Activated naive CD8-positive, alpha-beta T cell treated with anti-CD3 and anti-CD28 coated beads, Interleukin-2, amount 50 U/mL, for 24 hours (primary cell): ENCODE data around the gene LAMP5.
A peak's percentile ranks its signal among the peaks of the same experiment; 100 is the strongest.

ENCODE experiments used
- ATAC-seq: fragments of 150-1000 bp; cut with Tn5 transposase; one replicate; pipeline ENCODE4 v1.10.0; 2021
- DNase-seq: peaks from one replicate; pipeline ENCODE4 v3.0.0; 2021
- H3K27ac Mint-ChIP-seq: one replicate; pipeline ENCODE4 v1.8.0; 2021; ENCODE audit warnings: mild to moderate bottlenecking, mixed read lengths
- H3K27me3 Mint-ChIP-seq: one replicate; pipeline ENCODE4 v1.8.0; 2021; ENCODE audit warnings: mixed read lengths
- H3K36me3 Mint-ChIP-seq: one replicate; pipeline ENCODE4 v1.8.0; 2021; ENCODE audit warnings: low read depth, mixed read lengths
- H3K4me1 Mint-ChIP-seq: one replicate; pipeline ENCODE4 v1.8.0; 2021; ENCODE audit warnings: mixed read lengths
- H3K4me3 Mint-ChIP-seq: one replicate; pipeline ENCODE4 v1.8.0; 2021; ENCODE audit warnings: mild to moderate bottlenecking, moderate library complexity, mixed read lengths
- H3K9me3 Mint-ChIP-seq: one replicate; pipeline ENCODE4 v1.8.0; 2021; ENCODE audit warnings: mixed read lengths

The LAMP5 gene

GRCh38 chr20:9509246-9509645, 5.1 kb upstream of the LAMP5 start:
- H3K4me3 Mint-ChIP-seq: no peak overlapping the region
- no peaks in the 10 kb centered on the region for H3K36me3 Mint-ChIP-seq
- no peak for DNase-seq
- H3K27me3 Mint-ChIP-seq: peaks cover 53% of the 10 kb centered on the region
- H3K4me1 Mint-ChIP-seq: no peaks in the 10 kb centered on the region
- no peak overlapping the region for H3K27ac Mint-ChIP-seq
- no peaks in the 10 kb centered on the region for H3K9me3 Mint-ChIP-seq
- ATAC-seq: no peak

- peaks cover 62% of the 10 kb centered on the region for H3K27me3 Mint-ChIP-seq
- no peaks in the 10 kb centered on the region for H3K4me1 Mint-ChIP-seq
- H3K36me3 Mint-ChIP-seq: no peaks in the 10 kb centered on the region
- H3K9me3 Mint-ChIP-seq: no peaks in the 10 kb centered on the region
- no peak overlapping the region for H3K4me3 Mint-ChIP-seq
- ATAC-seq: no peak
- no peak overlapping the region for H3K27ac Mint-ChIP-seq
- no peak for DNase-seq
These were observed 3.5 kb upstream of the LAMP5 start for GRCh38 chr20:9510911-9511310.

GRCh38 chr20:9514072-9514460, 324 bp upstream of the LAMP5 start:
- peaks cover 71% of the 10 kb centered on the region for H3K27me3 Mint-ChIP-seq
- no peaks in the 10 kb centered on the region for H3K36me3 Mint-ChIP-seq
- DNase-seq: no peak
- H3K9me3 Mint-ChIP-seq: no peaks in the 10 kb centered on the region
- ATAC-seq: no peak
- no peak overlapping the region for H3K4me3 Mint-ChIP-seq
- H3K4me1 Mint-ChIP-seq: peaks cover 3% of the 10 kb centered on the region
- no peak overlapping the region for H3K27ac Mint-ChIP-seq

- DNase-seq (no peak), ATAC-seq (no peak)
- Mint-ChIP-seq H3K36me3 (no peaks in the 10 kb centered on the region), H3K27ac (no peak overlapping the region), H3K9me3 (no peaks in the 10 kb centered on the region), H3K27me3 (peaks cover 66% of the 10 kb centered on the region), H3K4me1 (peaks cover 3% of the 10 kb centered on the region), H3K4me3 (no peak overlapping the region)
These were observed 810 bp downstream of the LAMP5 start for GRCh38 chr20:9515214-9515585.

- Mint-ChIP-seq H3K4me1 (peaks cover 3% of the 10 kb centered on the region), H3K27ac (no peak overlapping the region), H3K36me3 (no peaks in the 10 kb centered on the region), H3K9me3 (no peaks in the 10 kb centered on the region), H3K27me3 (peaks cover 65% of the 10 kb centered on the region), H3K4me3 (peak overlapping the region; percentile 21)
- DNase-seq (no peak), ATAC-seq (no peak)
These were observed 1.4 kb downstream of the LAMP5 start for GRCh38 chr20:9515741-9516233.

- H3K27ac Mint-ChIP-seq: no peak overlapping the region
- ATAC-seq (no peak), DNase-seq (no peak)
- peaks cover 63% of the 10 kb centered on the region for H3K27me3 Mint-ChIP-seq
- no peaks in the 10 kb centered on the region for H3K9me3 Mint-ChIP-seq
- H3K4me1 Mint-ChIP-seq: peaks cover 3% of the 10 kb centered on the region
- H3K4me3 Mint-ChIP-seq: peak overlapping the region; percentile 21
- no peaks in the 10 kb centered on the region for H3K36me3 Mint-ChIP-seq
These were observed 2.0 kb downstream of the LAMP5 start for GRCh38 chr20:9516234-9516871.

- H3K36me3 Mint-ChIP-seq: no peaks in the 10 kb centered on the region
- no peak overlapping the region for H3K27ac Mint-ChIP-seq
- DNase-seq (no peak), ATAC-seq (no peak)
- H3K4me3 Mint-ChIP-seq: no peak overlapping the region
- peaks cover 55% of the 10 kb centered on the region for H3K27me3 Mint-ChIP-seq
- H3K4me1 Mint-ChIP-seq: peaks cover 3% of the 10 kb centered on the region
- H3K9me3 Mint-ChIP-seq: no peaks in the 10 kb centered on the region
These were observed 3.1 kb downstream of the LAMP5 start for GRCh38 chr20:9517297-9518162.

GRCh38 chr20:9518576-9519175, 4.3 kb downstream of the LAMP5 start:
- Mint-ChIP-seq H3K9me3 (no peaks in the 10 kb centered on the region), H3K27ac (no peak overlapping the region), H3K4me3 (no peak overlapping the region), H3K27me3 (peaks cover 49% of the 10 kb centered on the region), H3K4me1 (peaks cover 3% of the 10 kb centered on the region), H3K36me3 (no peaks in the 10 kb centered on the region)
- no peak for ATAC-seq
- no peak for DNase-seq

- DNase-seq: no peak
- Mint-ChIP-seq H3K36me3 (no peaks in the 10 kb centered on the region), H3K27me3 (peaks cover 36% of the 10 kb centered on the region), H3K27ac (no peak overlapping the region), H3K4me3 (no peak overlapping the region), H3K4me1 (peaks cover 3% of the 10 kb centered on the region), H3K9me3 (no peaks in the 10 kb centered on the region)
- no peak for ATAC-seq
These were observed 5.7 kb downstream of the LAMP5 start for GRCh38 chr20:9520086-9520485.

GRCh38 chr20:9523636-9524035, 9.2 kb downstream of the LAMP5 start:
- H3K27me3 Mint-ChIP-seq: peaks cover 5% of the 10 kb centered on the region
- DNase-seq (no peak), ATAC-seq (no peak)
- no peaks in the 10 kb centered on the region for H3K4me1 Mint-ChIP-seq
- H3K36me3 Mint-ChIP-seq: no peaks in the 10 kb centered on the region
- no peak overlapping the region for H3K27ac Mint-ChIP-seq
- H3K4me3 Mint-ChIP-seq: no peak overlapping the region
- H3K9me3 Mint-ChIP-seq: no peaks in the 10 kb centered on the region

- no peak for DNase-seq
- no peaks in the 10 kb centered on the region for H3K36me3 Mint-ChIP-seq
- H3K9me3 Mint-ChIP-seq: no peaks in the 10 kb centered on the region
- H3K4me3 Mint-ChIP-seq: no peak overlapping the region
- no peaks in the 10 kb centered on the region for H3K4me1 Mint-ChIP-seq
- no peak for ATAC-seq
- peaks cover 1% of the 10 kb centered on the region for H3K27me3 Mint-ChIP-seq
- H3K27ac Mint-ChIP-seq: no peak overlapping the region
These were observed 17.2 kb downstream of the LAMP5 start for GRCh38 chr20:9531581-9531980.

- Mint-ChIP-seq H3K27me3 (peaks cover 1% of the 10 kb centered on the region), H3K27ac (no peak overlapping the region), H3K4me3 (no peak overlapping the region), H3K4me1 (no peaks in the 10 kb centered on the region), H3K36me3 (no peaks in the 10 kb centered on the region), H3K9me3 (no peaks in the 10 kb centered on the region)
- ATAC-seq: no peak
- DNase-seq: no peak
These were observed 17.9 kb downstream of the LAMP5 start for GRCh38 chr20:9532069-9532838.

- H3K27ac Mint-ChIP-seq: no peak overlapping the region
- no peak for DNase-seq
- no peak for ATAC-seq
- H3K4me3 Mint-ChIP-seq: no peak overlapping the region
- no peaks in the 10 kb centered on the region for H3K9me3 Mint-ChIP-seq
- H3K36me3 Mint-ChIP-seq: no peaks in the 10 kb centered on the region
- no peaks in the 10 kb centered on the region for H3K4me1 Mint-ChIP-seq
- peaks cover 1% of the 10 kb centered on the region for H3K27me3 Mint-ChIP-seq
These were observed 19.6 kb downstream of the LAMP5 start for GRCh38 chr20:9534025-9534424.

GRCh38 chr20:9535449-9535848, 21.1 kb downstream of the LAMP5 start:
- H3K4me3 Mint-ChIP-seq: no peak overlapping the region
- peaks cover under 1% of the 10 kb centered on the region for H3K27me3 Mint-ChIP-seq
- DNase-seq (no peak), ATAC-seq (no peak)
- H3K4me1 Mint-ChIP-seq: no peaks in the 10 kb centered on the region
- no peaks in the 10 kb centered on the region for H3K36me3 Mint-ChIP-seq
- no peaks in the 10 kb centered on the region for H3K9me3 Mint-ChIP-seq
- H3K27ac Mint-ChIP-seq: no peak overlapping the region
